Lung (tissue), 13 donors: Measurements from ENCODE around the gene TBRG1. TPM values are rescaled to one million over a fixed set of nuclear protein-coding genes. Genes with fewer than 3 reads are reported as not detected.

ENCODE experiments used
- ATAC-seq: fragments of 200-7000 bp; cut with Tn5 transposase; one replicate; pipeline ENCODE4 v1.9.1; 2020; ENCODE audit warnings: moderate number of reproducible peaks; ENCODE audit not compliant: insufficient read depth, low FRiP score
- DNase-seq, 3 donors: peaks; one replicate each; pipeline ENCODE4 v3.0.0-alpha.2; 2013 to 2017
- H3K27ac ChIP-seq, 2 donors: one replicate each; pipeline ENCODE4 v1.5.1; 2013; ENCODE audit warnings: mild to moderate bottlenecking in 2 of 2, moderate library complexity in 2 of 2, control low read depth in 1 of 2, inconsistent platforms in 1 of 2, low read depth in 1 of 2, low read length in 1 of 2
- H3K27me3 ChIP-seq, 3 donors: one replicate each; pipeline ENCODE4 v1.5.1; 2013; ENCODE audit warnings: low read length in 2 of 3; ENCODE audit not compliant: control insufficient read depth in 3 of 3, insufficient read depth in 3 of 3
- H3K36me3 ChIP-seq, 4 donors: one replicate each; pipeline ENCODE4 v1.5.1; 2013; ENCODE audit warnings: low read length in 4 of 4, mild to moderate bottlenecking in 1 of 4, moderate library complexity in 1 of 4; ENCODE audit not compliant: control insufficient read depth in 4 of 4, insufficient read depth in 4 of 4
- H3K4me1 ChIP-seq, 5 donors: one replicate each; pipeline ENCODE4 v1.5.1; 2013; ENCODE audit warnings: low read length in 5 of 5, mild to moderate bottlenecking in 2 of 5, moderate library complexity in 1 of 5; ENCODE audit not compliant: control insufficient read depth in 5 of 5, insufficient read depth in 5 of 5
- H3K4me3 ChIP-seq: one replicate; pipeline ENCODE4 v1.5.1; 2013; ENCODE audit warnings: mild to moderate bottlenecking, control low read depth, moderate library complexity
- H3K9ac ChIP-seq, 2 donors: one replicate each; pipeline ENCODE4 v1.5.1; 2013; ENCODE audit warnings: low read length in 2 of 2, control low read depth in 1 of 2; ENCODE audit not compliant: insufficient read depth in 1 of 2
- H3K9me3 ChIP-seq, 4 donors: one replicate each; pipeline ENCODE4 v1.5.1; 2013; ENCODE audit warnings: low read length in 3 of 4, mild to moderate bottlenecking in 1 of 4, moderate library complexity in 1 of 4; ENCODE audit not compliant: control insufficient read depth in 4 of 4, insufficient read depth in 3 of 4
- CTCF ChIP-seq: IDR thresholded peaks from 2 replicates; pipeline ENCODE4 v1.5.1; 2012; ENCODE audit warnings: mild to moderate bottlenecking; ENCODE audit errors: control extremely low read depth, extremely low read depth
- whole genome bisulfite sequencing, 2 donors: extraction: QIAGEN DNeasy Blood & Tissue Kit; methylation state at CpG; one replicate each; pipeline ENCODE4 v1.1.7; 2013; 5-methylcytosine and 5-hydroxymethylcytosine counted together
- polyA plus RNA-seq, 2 donors: library from polyadenylated mRNA; stranded (reverse); fragments of 200-250 nt; gene quantifications; one replicate each; pipeline ENCODE4 v1.2.1, GENCODE V29; 2013
- small RNA-seq: library from RNA; depleted of rRNA; stranded (forward); fragments of <200 nt; gene quantifications from one replicate; pipeline ENCODE3, GENCODE V24; 2014; ENCODE audit warnings: low replicate concordance
- total RNA-seq, 2 donors: library from RNA; depleted of rRNA in 1 of 2; stranded (reverse); fragments of >200 nt in 1 of 2; gene quantifications; one replicate each; pipeline ENCODE4 v1.2.1, GENCODE V29; 2014 to 2021
- donor health status: control.
- donor health status: control.
- donor health status: Bipolar disorder and iron deficiency.
- donor health status: healthy.
- donor health status: DM: yes; HTN: yes; CAD: no.

TBRG1 gene
- total and polyA plus RNA-seq, 4 donors, result 31.3 to 47.0 (median 37.6) TPM

GRCh38 chr11:124682443-124682842, 59.8 kb downstream of the TBRG1 start:
- ATAC-seq (no peak), DNase-seq (no peak)
- no peak overlapping the region for H3K27ac ChIP-seq
- no peaks in the 10 kb centered on the region for H3K27me3 ChIP-seq
- 98 to 100% methylated on average over 1 of the region's 1 CpG for WGBS, 2 donors
- H3K4me3 ChIP-seq, result no peak overlapping the region
- no peaks in the 10 kb centered on the region for H3K36me3 ChIP-seq
- H3K9me3 ChIP-seq, result peaks cover 0 to 6% (median 0%) of the 10 kb centered on the region in 4 donors
- TF ChIP-seq CTCF, result no peak
- H3K4me1 ChIP-seq, result peaks cover 0 to 3% (median 0%) of the 10 kb centered on the region in 5 donors
- no peak overlapping the region for H3K9ac ChIP-seq

Small RNA genes lying within 50 kb of the gene (small RNA-seq; reads per million reads assigned to genes)
- gene RNA5SP352, result not detected

Other genes starting within 250 kb of the TBRG1 start
- gene OR8B2, start 238.4 kb upstream of the TBRG1 start, total RNA-seq, result not detected
- not detected for gene OR8B2, start 238.4 kb upstream of the TBRG1 start, polyA plus RNA-seq
- not detected for gene OR8B3, start 223.8 kb upstream of the TBRG1 start, total RNA-seq
- not detected for gene OR8B3, start 223.8 kb upstream of the TBRG1 start, polyA plus RNA-seq
- not detected for gene OR8B4, start 198.0 kb upstream of the TBRG1 start, total RNA-seq
- not detected for gene OR8B4, start 198.0 kb upstream of the TBRG1 start, polyA plus RNA-seq
- not detected for gene OR8B8, start 177.2 kb upstream of the TBRG1 start, total RNA-seq
- not detected for gene OR8B8, start 177.2 kb upstream of the TBRG1 start, polyA plus RNA-seq
- not detected for gene OR8B12, start 79.2 kb upstream of the TBRG1 start, total RNA-seq
- not detected for gene OR8B12, start 79.2 kb upstream of the TBRG1 start, polyA plus RNA-seq
- not detected for gene OR8A1, start 52.9 kb upstream of the TBRG1 start, total RNA-seq
- not detected for gene OR8A1, start 52.9 kb upstream of the TBRG1 start, polyA plus RNA-seq
- not detected for gene PANX3, start 11.4 kb upstream of the TBRG1 start, total RNA-seq
- not detected for gene PANX3, start 11.4 kb upstream of the TBRG1 start, polyA plus RNA-seq
- gene SIAE, start 50.9 kb downstream of the TBRG1 start, total RNA-seq, result 10 to 100 TPM; 26.3 to 37.1 TPM
- 10 to 100 TPM; 18.7 to 27.0 TPM for gene SIAE, start 50.9 kb downstream of the TBRG1 start, polyA plus RNA-seq
- gene SPA17, start 51.0 kb downstream of the TBRG1 start, total RNA-seq, result 10 to 100 TPM; 14.4 to 15.6 TPM
- gene SPA17, start 51.0 kb downstream of the TBRG1 start, polyA plus RNA-seq, result 10 to 100 TPM; 16.4 to 28.9 TPM
- gene NRGN, start 117.1 kb downstream of the TBRG1 start, total RNA-seq, result 100 to 1,000 TPM in 1 of 2 donors, 10 to 100 TPM in 1; 27.2 to 117 TPM
- 100 to 1,000 TPM in 1 of 2 donors, 10 to 100 TPM in 1; 58.5 to 250 TPM for gene NRGN, start 117.1 kb downstream of the TBRG1 start, polyA plus RNA-seq
- gene VSIG2, start 129.4 kb downstream of the TBRG1 start, total RNA-seq, result 10 to 100 TPM; 20.9 to 39.8 TPM
- gene VSIG2, start 129.4 kb downstream of the TBRG1 start, polyA plus RNA-seq, result 10 to 100 TPM; 20.2 to 30.4 TPM
- gene ESAM, start 139.4 kb downstream of the TBRG1 start, total RNA-seq, result 100 to 1,000 TPM; 122 to 142 TPM
- 100 to 1,000 TPM in 1 of 2 donors, 10 to 100 TPM in 1; 77.7 to 139 TPM for gene ESAM, start 139.4 kb downstream of the TBRG1 start, polyA plus RNA-seq
- 10 to 100 TPM; 15.0 to 33.6 TPM for gene MSANTD2, start 177.5 kb downstream of the TBRG1 start, total RNA-seq
- gene MSANTD2, start 177.5 kb downstream of the TBRG1 start, polyA plus RNA-seq, result 10 to 100 TPM in 1 of 2 donors, 1 to 10 TPM in 1; 3.9 to 16.4 TPM
- gene ROBO3, start 242.6 kb downstream of the TBRG1 start, total RNA-seq, result 10 to 100 TPM; 16.7 to 16.8 TPM
- 10 to 100 TPM in 1 of 2 donors, 1 to 10 TPM in 1; 9.3 to 13.5 TPM for gene ROBO3, start 242.6 kb downstream of the TBRG1 start, polyA plus RNA-seq